Eye (tissue), 1 donor: ENCODE measurements around the gene ARMH4.

ENCODE experiments used
- DNase-seq: peaks from one replicate; pipeline ENCODE4 v3.0.0-alpha.2; 2015

ARMH4 gene

GRCh38 chr14:58152014-58152857, at the start of gene ARMH4:
TSS of gene ARMH4 (minus strand) at chr14:58152213. CDS start at chr14:58139358, 12,855 bp downstream.
- DNase-seq, result peak; percentile 95

- DNase-seq, result no peak
Measured at GRCh38 chr14:58200846-58201245, 48.8 kb upstream of the ARMH4 start.

GRCh38 chr14:58200480-58200841, 48.4 kb upstream of the ARMH4 start:
- no peak for DNase-seq

GRCh38 chr14:58199726-58200479, 47.9 kb upstream of the ARMH4 start, which contains the start of gene ACTR10:
TSS of gene ACTR10 (plus strand) at chr14:58200149. CDS start at chr14:58200218, 69 bp downstream.
- DNase-seq, result peak; percentile 94

- DNase-seq, result no peak
Measured at GRCh38 chr14:58198086-58198485, 46.1 kb upstream of the ARMH4 start.

GRCh38 chr14:58196198-58196597, 44.2 kb upstream of the ARMH4 start:
- no peak for DNase-seq

GRCh38 chr14:58193542-58193941, 41.5 kb upstream of the ARMH4 start:
- no peak for DNase-seq

GRCh38 chr14:58191763-58192601, 40.0 kb upstream of the ARMH4 start:
- no peak for DNase-seq

GRCh38 chr14:58189176-58189575, 37.2 kb upstream of the ARMH4 start:
- no peak for DNase-seq

- no peak for DNase-seq
Measured at GRCh38 chr14:58177125-58177524, 25.1 kb upstream of the ARMH4 start.

- peak; percentile 72 for DNase-seq
Measured at GRCh38 chr14:58171090-58171489, 19.1 kb upstream of the ARMH4 start.

- DNase-seq, result no peak
Measured at GRCh38 chr14:58167891-58168290, 15.9 kb upstream of the ARMH4 start.

- no peak for DNase-seq
Measured at GRCh38 chr14:58167057-58167456, 15.0 kb upstream of the ARMH4 start.

- DNase-seq, result peak; percentile 93
Measured at GRCh38 chr14:58166005-58166983, 14.3 kb upstream of the ARMH4 start.

GRCh38 chr14:58160561-58160960, 8.5 kb upstream of the ARMH4 start:
- DNase-seq, result no peak

GRCh38 chr14:58151133-58152013, 640 bp downstream of the ARMH4 start:
- DNase-seq, result peak; percentile 85

- no peak for DNase-seq
Measured at GRCh38 chr14:58150243-58150805, 1.7 kb downstream of the ARMH4 start.

GRCh38 chr14:58149196-58149595, 2.8 kb downstream of the ARMH4 start:
- DNase-seq, result no peak

- no peak for DNase-seq
Measured at GRCh38 chr14:58146399-58146798, 5.6 kb downstream of the ARMH4 start.

GRCh38 chr14:58145936-58146335, 6.1 kb downstream of the ARMH4 start:
- DNase-seq, result no peak
